Dermis microvascular lymphatic vessel endothelial cell (primary cell): Measurements from ENCODE around the gene TUBA1C. TPM values are rescaled to one million over a fixed set of nuclear protein-coding genes. Genes with fewer than 3 reads are reported as not detected.
"Not testable (repeated sequence)": the region's sequence is repeated elsewhere in the genome, so short reads cannot be mapped to it uniquely, and the experiment has no call there.

Experiments
- DNase-seq, 2 donors: peaks; one replicate each; pipeline versions ENCODE4 v3.0.0 to v3.0.0-alpha.2; 2010; ENCODE audit warnings: low read depth in 2 of 2
- total RNA-seq: library from RNA; depleted of rRNA; stranded (reverse); fragments of >200 nt; gene quantifications from 2 replicates; pipeline ENCODE4 v1.2.1, GENCODE V29; 2014

TUBA1C gene
- total RNA-seq, 1 donor from 2014 or later: 194 TPM

- not testable (repeated sequence) for DNase-seq
Measured at GRCh38 chr12:49255456-49255855, 9.4 kb upstream of the TUBA1C start.

- DNase-seq: no peak
Measured at GRCh38 chr12:49255857-49256637, 8.8 kb upstream of the TUBA1C start.

GRCh38 chr12:49257508-49258184, 7.2 kb upstream of the TUBA1C start:
- DNase-seq: not testable (repeated sequence)

DNA sequence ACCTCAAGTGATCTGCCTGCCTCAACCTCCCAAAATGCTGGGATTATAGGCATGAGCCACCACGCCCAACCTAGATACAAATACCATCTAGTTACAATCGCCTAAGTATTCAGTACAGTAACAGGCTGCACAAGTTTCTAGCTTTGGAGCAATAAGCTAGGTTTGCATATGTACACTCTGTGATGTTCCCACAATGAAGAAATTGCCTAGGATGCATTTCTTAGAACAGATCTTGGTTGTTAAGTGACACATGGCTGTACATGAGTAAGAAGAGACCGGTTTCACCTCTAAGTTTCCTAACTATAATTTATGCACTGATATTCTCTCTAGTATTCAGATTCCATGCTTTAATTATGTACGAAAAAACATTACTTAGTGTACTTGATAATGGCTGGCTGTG, 5.4 kb upstream of the TUBA1C start:
- no peak for DNase-seq

- DNase-seq: peak in 1 of 2 donors; percentile 69
Measured at GRCh38 chr12:49260166-49260565, 4.7 kb upstream of the TUBA1C start.

- no peak for DNase-seq
Measured at GRCh38 chr12:49260571-49261363, 4.1 kb upstream of the TUBA1C start.

GRCh38 chr12:49261721-49262120, 3.2 kb upstream of the TUBA1C start:
- no peak for DNase-seq

DNA sequence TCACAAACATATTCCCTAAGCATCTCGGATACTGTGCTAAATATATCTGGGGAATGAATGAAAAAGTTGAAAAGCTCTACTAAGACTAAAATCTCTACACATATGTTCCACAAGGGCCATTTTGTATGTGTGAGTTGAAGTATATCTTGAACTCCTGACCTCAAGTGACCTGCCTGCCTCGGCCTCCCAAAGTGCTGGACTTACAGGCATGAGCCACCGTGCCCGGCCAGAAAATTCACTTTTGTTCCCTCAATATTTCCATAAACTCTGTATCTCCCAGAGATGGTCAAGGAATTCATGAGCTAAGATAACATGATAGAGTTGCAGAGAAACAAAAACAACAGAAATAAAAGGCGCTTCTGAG, 1.5 kb upstream of the TUBA1C start:
- DNase-seq: no peak

DNA sequence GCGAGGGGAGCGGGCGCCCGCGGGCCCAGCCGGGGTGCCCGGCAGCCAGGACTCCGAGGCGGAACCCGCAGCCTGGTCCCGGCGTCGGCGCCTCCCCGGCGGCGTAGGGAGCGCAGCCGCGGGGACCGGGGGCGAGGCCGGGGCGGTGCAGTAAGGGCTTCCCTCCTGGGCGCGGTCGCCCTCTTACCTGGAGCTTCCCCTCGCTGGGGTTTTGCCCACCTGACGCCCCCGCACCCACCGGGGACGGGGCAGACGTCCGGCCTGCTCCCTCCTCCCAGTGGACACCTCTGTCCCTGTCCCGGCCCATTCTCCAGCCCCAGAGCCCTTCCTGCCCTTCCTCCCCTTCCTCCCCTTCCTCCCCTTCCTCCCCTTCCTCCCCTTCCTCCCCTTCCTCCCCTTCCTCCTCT, 413 bp upstream of the TUBA1C start:
- DNase-seq: no peak

GRCh38 chr12:49269191-49269590, 4.3 kb downstream of the TUBA1C start:
- DNase-seq: not testable (repeated sequence)

- DNase-seq: no peak
Measured at GRCh38 chr12:49272790-49273725, 8.2 kb downstream of the TUBA1C start.

DNA sequence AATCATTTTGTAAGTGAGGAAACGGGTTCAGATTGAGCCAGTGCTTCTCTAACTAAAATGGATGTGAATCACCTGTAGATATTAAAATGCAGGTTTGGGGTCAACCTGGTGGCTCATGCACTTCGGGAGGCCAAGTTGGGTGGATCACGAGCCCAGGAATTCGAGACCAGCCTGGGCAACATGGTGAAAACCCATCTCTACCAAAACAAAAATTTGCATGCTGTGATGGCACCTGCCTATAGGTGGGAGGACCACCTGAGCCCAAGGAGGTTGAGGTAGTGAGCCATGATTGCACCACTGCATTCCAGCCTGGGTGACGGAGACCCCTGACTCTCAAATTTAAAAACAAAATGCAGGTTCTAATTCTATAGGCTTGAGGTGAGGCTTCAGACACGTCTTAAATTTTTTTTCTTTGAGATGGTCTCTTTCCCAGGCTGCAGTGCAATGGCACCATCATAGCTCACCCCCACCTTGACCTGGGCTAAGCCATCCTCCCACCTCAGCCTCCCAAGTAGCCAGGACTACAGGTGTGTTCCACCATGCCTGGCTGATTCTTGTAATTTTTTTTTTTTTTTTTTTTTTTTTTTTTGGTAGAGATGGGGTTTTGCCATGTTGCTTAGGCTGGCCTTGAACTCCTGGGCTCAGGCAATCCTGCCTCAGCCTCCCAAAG, 9.0 kb downstream of the TUBA1C start:
- no peak for DNase-seq

- no peak for DNase-seq
Measured at GRCh38 chr12:49274396-49275069, 9.7 kb downstream of the TUBA1C start.

- no peak for DNase-seq
Measured at GRCh38 chr12:49276304-49277290, 11.7 kb downstream of the TUBA1C start.

- DNase-seq: no peak
Measured at GRCh38 chr12:49277466-49277865, 12.6 kb downstream of the TUBA1C start.

GRCh38 chr12:49279706-49280159, 14.9 kb downstream of the TUBA1C start:
- DNase-seq: no peak

- DNase-seq: not testable (repeated sequence)
Measured at GRCh38 chr12:49280545-49280944, 15.7 kb downstream of the TUBA1C start.

DNA sequence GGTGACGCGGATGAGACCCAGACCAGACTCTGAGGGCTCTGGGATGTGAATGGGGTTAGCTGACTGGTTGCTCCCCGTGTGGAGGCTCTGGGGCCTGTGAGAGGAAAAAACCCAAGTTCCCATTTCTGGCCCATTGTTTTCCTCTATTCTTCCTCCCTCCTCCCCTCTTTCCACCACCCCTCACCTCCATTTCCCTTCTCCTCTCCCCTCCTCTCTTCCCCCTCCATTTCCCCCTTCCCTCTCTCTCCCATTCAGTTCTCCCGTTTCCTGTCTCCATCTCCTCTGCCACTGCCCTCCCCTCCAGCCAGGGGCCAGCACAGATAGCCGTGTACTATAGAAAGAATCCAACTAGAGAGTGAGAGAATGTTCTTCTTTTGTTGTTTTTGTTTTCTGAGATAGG, 17.4 kb downstream of the TUBA1C start:
- DNase-seq: no peak
